Measurements from ENCODE around the gene CPB2. TPM values are rescaled to one million over a fixed set of nuclear protein-coding genes. Genes with fewer than 3 reads are reported as not detected.

Gene CPB2
- total RNA-seq, 2 donors from 2014 or later = 1.8 TPM; not detected in 1

DNA sequence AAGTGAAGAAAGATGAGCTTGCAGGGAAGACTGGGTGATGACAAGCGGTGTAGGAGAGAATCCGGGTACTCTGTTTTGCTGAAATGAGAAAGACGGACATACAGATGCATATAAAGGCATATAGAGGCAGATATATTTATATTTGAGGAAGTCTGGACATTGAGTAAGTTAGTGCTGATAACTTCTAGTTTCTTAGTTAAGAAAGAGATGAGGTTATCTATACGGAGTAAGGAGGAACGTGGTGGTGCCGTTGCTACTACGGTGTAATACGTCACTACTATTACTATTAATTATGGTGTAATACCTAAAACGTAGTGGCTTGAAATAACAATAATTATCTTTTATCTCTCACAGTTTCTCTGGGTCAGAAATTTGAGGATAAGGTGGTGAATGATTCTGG is 9.8 kb upstream of the CPB2 start:
- no peak for DNase-seq
- Histone ChIP-seq H3K4me3 (no peak overlapping the region), H3K27me3 (no peaks in the 10 kb centered on the region), H3K36me3 (replicated peaks in 1 of 2; ENCODE audit: insufficient read depth in 1 of 2, low read depth in 2 of 2) (no peaks in the 10 kb centered on the region), H3K4me1 (no peaks in the 10 kb centered on the region), H3K9me3 (no peaks in the 10 kb centered on the region), H3K27ac (no peak overlapping the region)
- no peak for TF ChIP-seq POLR2A (IDR thresholded peaks at IDR 0.05)
- TF ChIP-seq, protein P1, sequence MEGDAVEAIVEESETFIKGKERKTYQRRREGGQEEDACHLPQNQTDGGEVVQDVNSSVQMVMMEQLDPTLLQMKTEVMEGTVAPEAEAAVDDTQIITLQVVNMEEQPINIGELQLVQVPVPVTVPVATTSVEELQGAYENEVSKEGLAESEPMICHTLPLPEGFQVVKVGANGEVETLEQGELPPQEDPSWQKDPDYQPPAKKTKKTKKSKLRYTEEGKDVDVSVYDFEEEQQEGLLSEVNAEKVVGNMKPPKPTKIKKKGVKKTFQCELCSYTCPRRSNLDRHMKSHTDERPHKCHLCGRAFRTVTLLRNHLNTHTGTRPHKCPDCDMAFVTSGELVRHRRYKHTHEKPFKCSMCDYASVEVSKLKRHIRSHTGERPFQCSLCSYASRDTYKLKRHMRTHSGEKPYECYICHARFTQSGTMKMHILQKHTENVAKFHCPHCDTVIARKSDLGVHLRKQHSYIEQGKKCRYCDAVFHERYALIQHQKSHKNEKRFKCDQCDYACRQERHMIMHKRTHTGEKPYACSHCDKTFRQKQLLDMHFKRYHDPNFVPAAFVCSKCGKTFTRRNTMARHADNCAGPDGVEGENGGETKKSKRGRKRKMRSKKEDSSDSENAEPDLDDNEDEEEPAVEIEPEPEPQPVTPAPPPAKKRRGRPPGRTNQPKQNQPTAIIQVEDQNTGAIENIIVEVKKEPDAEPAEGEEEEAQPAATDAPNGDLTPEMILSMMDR (IDR thresholded peaks at IDR 0.05) = no peak
- intact Hi-C loops (cut with DNase I) = no loop called here
- no peak for ATAC-seq
- 76 to 84% methylated on average over 9 of the region's 9 CpGs for WGBS, 2 donors

DNA sequence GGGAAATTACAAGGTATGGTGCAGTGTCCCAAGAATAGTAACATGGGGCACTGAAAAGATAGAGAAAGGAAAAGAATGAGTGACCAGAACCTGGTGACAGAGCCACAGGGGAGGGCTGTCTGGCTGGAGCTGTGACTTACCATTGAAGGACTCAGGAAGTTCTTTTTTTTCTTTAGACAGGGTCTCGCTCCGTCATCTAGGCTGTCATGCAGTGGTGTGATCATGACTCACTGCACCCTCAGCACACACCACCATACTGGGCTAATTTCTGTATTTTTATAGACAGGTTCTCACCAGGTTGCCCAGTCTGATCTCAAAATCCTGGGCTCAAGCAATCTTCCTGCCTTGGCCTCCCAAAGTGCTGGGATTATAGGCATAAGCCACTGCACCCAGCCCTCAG is 8.8 kb upstream of the CPB2 start:
- Histone ChIP-seq H3K4me3 (no peak overlapping the region), H3K27ac (no peak overlapping the region), H3K9me3 (no peaks in the 10 kb centered on the region), H3K27me3 (no peaks in the 10 kb centered on the region), H3K36me3 (replicated peaks in 1 of 2; ENCODE audit: insufficient read depth in 1 of 2, low read depth in 2 of 2) (no peaks in the 10 kb centered on the region), H3K4me1 (no peaks in the 10 kb centered on the region)
- DNase-seq (peak in 1 of 4 donors; percentile 13), ATAC-seq (no peak)
- intact Hi-C loops (cut with DNase I) = no loop called here
- 77 to 88% methylated on average over 2 of the region's 2 CpGs for WGBS, 2 donors
- TF ChIP-seq, protein P1 (IDR thresholded peaks at IDR 0.05) = no peak
- TF ChIP-seq POLR2A (IDR thresholded peaks at IDR 0.05) = no peak

DNA sequence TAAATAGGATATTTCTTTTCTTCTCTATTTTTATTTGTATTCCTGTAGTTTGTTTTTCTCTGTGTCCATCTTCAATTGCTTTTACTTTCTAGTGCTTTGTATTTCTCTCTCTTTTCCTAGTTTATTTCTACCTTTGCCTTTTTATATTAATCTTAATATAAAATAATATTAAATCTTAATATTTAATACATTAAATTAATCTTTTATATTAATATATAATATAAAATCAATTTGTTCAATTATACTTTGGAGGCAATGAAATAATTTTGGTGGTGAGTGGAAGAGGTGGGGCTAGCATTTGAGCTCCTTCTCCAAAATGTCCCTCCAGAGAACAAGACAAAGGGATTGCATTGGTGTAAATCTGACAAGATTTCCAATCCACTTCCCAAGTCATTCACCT is 6.3 kb upstream of the CPB2 start:
- TF ChIP-seq, protein P1 (IDR thresholded peaks at IDR 0.05) = no peak
- TF ChIP-seq POLR2A (IDR thresholded peaks at IDR 0.05) = no peak
- ATAC-seq (no peak), DNase-seq (no peak)
- Histone ChIP-seq H3K4me1 (no peaks in the 10 kb centered on the region), H3K4me3 (no peak overlapping the region), H3K27me3 (no peaks in the 10 kb centered on the region), H3K27ac (no peak overlapping the region), H3K9me3 (no peaks in the 10 kb centered on the region), H3K36me3 (replicated peaks in 1 of 2; ENCODE audit: insufficient read depth in 1 of 2, low read depth in 2 of 2) (no peaks in the 10 kb centered on the region)
- intact Hi-C loops (cut with DNase I) = no loop called here

DNA sequence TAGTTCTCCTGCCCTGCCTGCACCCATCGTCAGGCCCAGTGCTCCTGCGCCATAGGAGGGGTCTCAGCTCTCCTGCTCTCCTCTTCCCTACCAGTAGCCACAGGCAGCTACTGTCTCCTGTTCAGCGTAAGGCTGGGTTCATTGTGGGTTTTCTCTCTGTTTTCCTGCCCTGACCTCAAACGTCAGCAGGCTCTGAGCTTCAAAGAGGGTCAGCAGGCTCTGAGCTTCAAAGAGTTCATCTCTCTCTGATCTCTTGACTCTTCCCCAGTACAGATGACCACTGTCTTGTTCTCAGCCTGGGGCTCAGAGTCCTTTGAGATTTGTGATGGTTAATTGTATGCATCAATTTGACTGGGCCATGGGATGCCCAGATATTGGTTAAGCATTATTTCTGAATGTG is 4.6 kb upstream of the CPB2 start:
- WGBS, 2 donors = 64 to 70% methylated on average over 4 of the region's 4 CpGs
- no peaks in the 10 kb centered on the region for H3K27me3 ChIP-seq
- DNase-seq = no peak
- no peak overlapping the region for H3K27ac ChIP-seq
- no peaks in the 10 kb centered on the region for H3K9me3 ChIP-seq
- intact Hi-C loops (cut with DNase I) = no loop called here
- no peak for ATAC-seq
- no peaks in the 10 kb centered on the region for H3K36me3 ChIP-seq (replicated peaks in 1 of 2; ENCODE audit: insufficient read depth in 1 of 2, low read depth in 2 of 2)
- peaks cover 6% of the 10 kb centered on the region for H3K4me1 ChIP-seq
- H3K4me3 ChIP-seq = no peak overlapping the region
- TF ChIP-seq, protein P1 (IDR thresholded peaks at IDR 0.05) = no peak
- no peak for TF ChIP-seq POLR2A (IDR thresholded peaks at IDR 0.05)

DNA sequence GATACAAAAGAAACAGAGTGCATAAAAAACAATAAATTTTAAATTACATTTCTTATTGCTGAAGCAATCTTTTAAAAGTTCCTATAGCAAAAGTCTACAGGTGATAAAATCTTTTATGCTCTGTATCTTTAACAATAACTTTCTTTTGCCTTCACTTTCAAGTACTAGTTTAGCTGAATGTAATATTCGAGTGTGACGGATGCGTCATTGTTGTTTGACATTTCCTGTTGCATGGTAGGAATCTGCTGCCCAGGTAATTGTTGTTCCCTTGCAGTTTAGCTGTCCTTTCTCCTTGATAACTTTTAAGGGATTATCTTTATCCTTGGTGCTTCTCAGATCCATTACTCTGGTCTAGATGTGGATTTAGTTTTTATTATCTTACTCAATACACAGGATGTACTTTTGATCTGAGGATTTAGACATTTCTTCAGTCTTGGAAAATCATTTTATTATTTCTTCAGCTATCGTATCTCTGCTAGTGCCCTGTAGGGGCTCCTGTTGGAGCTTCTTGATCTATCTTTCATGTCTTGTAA is 2.1 kb upstream of the CPB2 start:
- DNase-seq = no peak
- intact Hi-C loops (cut with DNase I) = no loop called here
- H3K27me3 ChIP-seq = no peaks in the 10 kb centered on the region
- no peaks in the 10 kb centered on the region for H3K9me3 ChIP-seq
- no peak for TF ChIP-seq POLR2A (IDR thresholded peaks at IDR 0.05)
- TF ChIP-seq, protein P1 (IDR thresholded peaks at IDR 0.05) = no peak
- H3K36me3 ChIP-seq (replicated peaks in 1 of 2; ENCODE audit: insufficient read depth in 1 of 2, low read depth in 2 of 2) = no peaks in the 10 kb centered on the region
- H3K27ac ChIP-seq = no peak overlapping the region
- H3K4me1 ChIP-seq = peaks cover 6% of the 10 kb centered on the region
- ATAC-seq = no peak
- no peak overlapping the region for H3K4me3 ChIP-seq
- 59 to 72% methylated on average over 4 of the region's 4 CpGs for WGBS, 2 donors
